IPS-18a (cell line): ENCODE measurements around the gene DEFB129.
A peak's percentile ranks its signal among the peaks of the same experiment; 100 is the strongest.

Experiments
- H3K27ac ChIP-seq: one replicate; pipeline ENCODE4 v1.5.1; 2013; ENCODE audit warnings: low read length
- H3K27me3 ChIP-seq: one replicate; pipeline ENCODE4 v1.6.1; 2013; ENCODE audit warnings: mild to moderate bottlenecking, low read length; ENCODE audit not compliant: control insufficient read depth, insufficient read depth
- H3K36me3 ChIP-seq: one replicate; pipeline ENCODE4 v1.6.1; 2013; ENCODE audit warnings: low read depth, low read length; ENCODE audit not compliant: control insufficient read depth
- H3K4me1 ChIP-seq: one replicate; pipeline ENCODE4 v1.6.1; 2013; ENCODE audit warnings: low read depth, low read length; ENCODE audit not compliant: control insufficient read depth
- H3K4me3 ChIP-seq: one replicate; pipeline ENCODE4 v1.5.1; 2013; ENCODE audit warnings: low read length
- H3K9ac ChIP-seq: one replicate; pipeline ENCODE4 v1.6.1; 2013; ENCODE audit warnings: mild to moderate bottlenecking, low read length, moderate library complexity
- H3K9me3 ChIP-seq: one replicate; pipeline ENCODE4 v1.6.1; 2013; ENCODE audit warnings: low read depth, low read length; ENCODE audit not compliant: control insufficient read depth

Gene DEFB129

DNA sequence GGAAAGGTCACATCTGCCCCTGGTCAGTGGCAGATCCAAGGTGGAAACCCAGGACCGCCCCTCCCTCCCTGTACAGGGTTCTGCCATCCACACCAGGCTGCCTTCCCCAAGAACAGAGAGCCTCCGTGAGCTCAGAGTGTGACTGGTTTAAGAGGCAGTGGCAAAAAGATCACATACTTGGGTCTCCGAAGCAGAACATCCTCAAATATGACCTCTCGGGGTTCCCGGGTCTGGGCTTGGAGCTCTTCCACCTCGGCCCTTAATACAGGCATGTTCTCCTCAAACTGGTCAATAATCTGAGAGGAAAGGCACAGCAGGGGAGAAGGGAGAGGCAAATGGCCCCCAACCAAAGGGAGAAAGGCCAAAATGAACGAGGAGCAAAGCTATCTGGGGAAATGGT lies 48.7 kb downstream of the DEFB129 start:
- Histone ChIP-seq H3K9me3 (no peaks in the 10 kb centered on the region), H3K4me1 (no peaks in the 10 kb centered on the region), H3K9ac (no peak overlapping the region), H3K27ac (no peak overlapping the region), H3K4me3 (no peak overlapping the region), H3K27me3 (no peaks in the 10 kb centered on the region), H3K36me3 (no peaks in the 10 kb centered on the region)

GRCh38 chr20:276620-277495 lies 49.8 kb downstream of the DEFB129 start:
- Histone ChIP-seq H3K9ac (no peak overlapping the region), H3K27ac (no peak overlapping the region), H3K4me3 (no peak overlapping the region), H3K27me3 (peaks cover 5% of the 10 kb centered on the region), H3K9me3 (no peaks in the 10 kb centered on the region), H3K4me1 (no peaks in the 10 kb centered on the region), H3K36me3 (no peaks in the 10 kb centered on the region)

DNA sequence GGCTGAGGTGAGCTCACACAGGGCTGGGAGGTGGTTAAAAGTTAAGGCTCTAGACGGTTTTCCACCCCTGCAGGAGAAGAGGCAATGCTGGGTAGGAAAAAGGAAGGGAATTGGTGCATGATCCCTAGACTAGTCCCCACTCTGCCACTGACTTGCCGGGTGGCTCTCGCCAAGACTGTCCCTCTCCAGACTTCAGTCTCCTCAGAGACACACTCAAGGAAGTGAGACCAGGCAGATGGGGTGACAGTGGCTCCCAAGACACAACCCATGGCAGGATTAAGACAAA lies 50.4 kb downstream of the DEFB129 start:
- H3K4me3 ChIP-seq: no peak overlapping the region

GRCh38 chr20:278181-278580 lies 51.1 kb downstream of the DEFB129 start:
- Histone ChIP-seq H3K27ac (no peak overlapping the region), H3K4me3 (peak overlapping the region; percentile 47), H3K27me3 (peaks cover 5% of the 10 kb centered on the region), H3K9ac (no peak overlapping the region), H3K36me3 (no peaks in the 10 kb centered on the region), H3K9me3 (no peaks in the 10 kb centered on the region), H3K4me1 (no peaks in the 10 kb centered on the region)

More for the DNA sequence above, 50.4 kb downstream of the DEFB129 start:
- H3K27me3 ChIP-seq: peaks cover 5% of the 10 kb centered on the region
- H3K9ac ChIP-seq: no peak overlapping the region
- H3K4me1 ChIP-seq: no peaks in the 10 kb centered on the region
- H3K36me3 ChIP-seq: no peaks in the 10 kb centered on the region
- no peaks in the 10 kb centered on the region for H3K9me3 ChIP-seq
- no peak overlapping the region for H3K27ac ChIP-seq

DNA sequence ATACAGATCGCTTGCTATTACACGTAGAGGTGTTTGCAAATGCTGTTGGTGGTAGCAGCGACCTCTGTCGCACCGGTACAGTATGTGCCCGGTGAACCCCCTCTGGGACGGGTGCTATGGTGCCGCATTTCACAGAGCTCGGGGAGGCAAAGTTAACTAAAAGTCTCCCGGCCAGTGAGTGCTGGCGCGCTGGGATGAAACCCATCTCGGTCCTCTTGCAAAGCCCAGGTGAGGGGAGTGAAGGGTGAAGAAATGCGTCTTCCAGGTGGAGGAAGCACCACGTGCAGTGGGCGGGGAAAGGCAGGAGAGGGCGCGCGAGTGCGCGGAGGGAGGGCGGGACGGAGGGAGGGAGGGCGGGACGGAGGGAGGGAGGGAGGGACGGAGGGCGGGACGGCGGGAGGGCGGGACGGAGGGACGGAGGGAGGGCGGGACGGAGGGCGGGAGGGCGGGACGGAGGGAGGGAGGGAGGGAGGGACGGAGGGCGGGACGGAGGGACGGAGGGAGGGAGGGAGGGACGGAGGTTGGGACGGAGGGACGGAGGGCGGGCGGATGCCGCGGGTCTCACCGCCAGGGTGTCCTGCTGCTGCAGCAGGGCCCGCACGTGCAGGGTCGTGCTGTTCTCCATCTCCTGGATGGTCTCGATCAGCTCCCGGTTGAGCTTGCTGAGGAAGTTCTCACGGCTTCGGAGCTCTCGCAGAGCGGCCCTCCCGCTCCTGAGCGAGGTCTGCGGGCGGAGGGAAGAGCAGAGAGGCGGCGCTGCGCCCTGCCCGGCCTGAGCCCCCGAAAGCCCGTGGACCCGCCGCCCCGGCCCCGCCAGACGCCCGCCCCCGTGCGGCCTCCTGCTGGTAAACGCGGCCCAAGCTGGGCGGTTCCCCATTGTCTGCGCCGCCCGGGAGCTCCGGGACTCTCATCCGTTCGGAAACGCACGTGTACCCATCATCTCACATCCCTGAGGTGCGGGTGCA lies 51.8 kb downstream of the DEFB129 start:
- Histone ChIP-seq H3K4me3 (peak overlapping the region; percentile 47), H3K36me3 (no peaks in the 10 kb centered on the region), H3K27me3 (peaks cover 5% of the 10 kb centered on the region)

More for the DNA sequence above, 51.8 kb downstream of the DEFB129 start:
- no peak overlapping the region for H3K9ac ChIP-seq
- H3K27ac ChIP-seq: no peak overlapping the region
- no peaks in the 10 kb centered on the region for H3K9me3 ChIP-seq
- no peaks in the 10 kb centered on the region for H3K4me1 ChIP-seq
